K562 (cell line): ENCODE results near the gene DCAF4. TPM values are rescaled to one million over a fixed set of nuclear protein-coding genes. Genes with fewer than 3 reads are reported as not detected.

Experiments used
- ELF1 ChIP-seq: fragments of 200-800 bp; sonication (Bioruptor generic); IDR thresholded peaks from 2 replicates; pipeline ENCODE4 v1.6.1; 2016; ENCODE audit warnings: missing genetic modification characterization, missing compliant biosample characterization
- EP400 ChIP-seq: fragments of 450-650 bp; IDR thresholded peaks from 2 replicates; pipeline ENCODE4 v1.6.1; 2017; ENCODE audit warnings: antibody characterized with exemption, mild to moderate bottlenecking, moderate library complexity
- FOS ChIP-seq: IDR thresholded peaks from 3 replicates; pipeline ENCODE4 v1.6.1; 2011; ENCODE audit not compliant: insufficient read length; ENCODE audit errors: extremely low read depth
- GABPA ChIP-seq: fragments of 200-800 bp; sonication (Bioruptor generic); conservative IDR thresholded peaks from 2 replicates; pipeline ENCODE4 v1.6.1; 2016; ENCODE audit warnings: low read depth, missing genetic modification characterization, missing compliant biosample characterization
- MTF1 ChIP-seq: fragments of 250-450 bp; sonication (Bioruptor Pico); IDR thresholded peaks from 2 replicates; pipeline ENCODE4 v1.9.0; 2021; ENCODE audit warnings: moderate library complexity, mild to moderate bottlenecking, inconsistent platforms, borderline replicate concordance
- MXI1 ChIP-seq: IDR thresholded peaks from 2 replicates; pipeline ENCODE4 v1.6.1; 2011; ENCODE audit warnings: low read depth, mild to moderate bottlenecking, improper control_type of control experiment, low read length
- NONO ChIP-seq, 2 experiments: fragments of 200-400 bp in 1 of 2; fragments of 450-650 bp in 1 of 2; formaldehyde crosslinking in 1 of 2; IDR thresholded peaks; 2 replicates each; pipeline ENCODE4 v1.6.1; 2017; ENCODE audit warnings: low read depth in 2 of 2, mild to moderate bottlenecking in 2 of 2, moderate library complexity in 2 of 2, low read length in 1 of 2
- NR2C1 ChIP-seq, 2 experiments: fragments of 450-650 bp; IDR thresholded peaks; 2 replicates each; pipeline ENCODE4 v1.6.1; 2017; ENCODE audit warnings: mild to moderate bottlenecking in 2 of 2, antibody characterized with exemption in 1 of 2, inconsistent platforms in 1 of 2, missing compliant biosample characterization in 1 of 2, missing genetic modification characterization in 1 of 2
- PKNOX1 ChIP-seq: fragments of 450-650 bp; IDR thresholded peaks from 2 replicates; pipeline ENCODE4 v1.6.1; 2016
- POLR2A ChIP-seq: fragments of 450-650 bp; conservative IDR thresholded peaks from 2 replicates; pipeline ENCODE4 v1.6.1; 2016
- POLR2G ChIP-seq: fragments of 200-400 bp; formaldehyde crosslinking; IDR thresholded peaks from 2 replicates; pipeline ENCODE4 v1.6.1; 2017; ENCODE audit warnings: low read depth, mild to moderate bottlenecking, antibody characterized with exemption, low read length, moderate library complexity
- PTBP1 ChIP-seq: fragments of 200-400 bp; formaldehyde crosslinking; IDR thresholded peaks from 2 replicates; pipeline ENCODE4 v1.6.1; 2017; ENCODE audit warnings: low read depth, low read length
- TAL1 ChIP-seq: fragments of 450-650 bp; IDR thresholded peaks from 2 replicates; pipeline ENCODE4 v1.6.1; 2016; ENCODE audit warnings: mild to moderate bottlenecking
- TCFL5 ChIP-seq: fragments of 250-450 bp; sonication (Bioruptor Pico); conservative IDR thresholded peaks from 2 replicates; pipeline ENCODE4 v1.6.1; 2021; ENCODE audit warnings: mild to moderate bottlenecking, moderate library complexity, matching md5 sums
- YBX1 ChIP-seq: fragments of 450-650 bp; IDR thresholded peaks from 2 replicates; pipeline ENCODE4 v1.7.1; 2016; ENCODE audit warnings: mild to moderate bottlenecking
- ZBTB17 ChIP-seq: fragments of 450-650 bp; formaldehyde crosslinking; IDR thresholded peaks from 2 replicates; pipeline ENCODE4 v1.4.0; 2020; ENCODE audit warnings: mild to moderate bottlenecking
- ZNF668 ChIP-seq: fragments of 250-450 bp; sonication (Bioruptor Pico); IDR thresholded peaks from 2 replicates; pipeline ENCODE4 v1.8.0; 2022; ENCODE audit warnings: mild to moderate bottlenecking, inconsistent platforms
- ZNF766 ChIP-seq: fragments of 200-800 bp; sonication (Bioruptor generic); conservative IDR thresholded peaks from 2 replicates; pipeline ENCODE4 v1.6.1; 2016; ENCODE audit warnings: missing genetic modification characterization, missing compliant biosample characterization
- polyA plus RNA-seq, 8 experiments: library from polyadenylated mRNA; depleted of rRNA in 4 of 8; stranded (reverse) in 5 of 8; unstranded in 3 of 8; fragments of >200 nt; fragmentation: Nextera tagmentation in 2 of 8; fragmentation: Illumina TruSeq in 1 of 8; extraction: Ambion mirVana in 2 of 8; extraction: Trizol in 1 of 8; gene quantifications; 2 replicates each; pipeline versions ENCODE4 v1.2.1 to v1.2.3, GENCODE V29; 2011 to 2014; ENCODE audit warnings: inconsistent platforms in 1 of 8, missing spikeins in 1 of 8
- total RNA-seq, 7 experiments: library from RNA; depleted of rRNA in 6 of 7; stranded (reverse); fragments of >200 nt in 6 of 7; fragmentation: Illumina TruSeq in 2 of 7; extraction: Trizol in 2 of 7; gene quantifications; 2 replicates each; pipeline versions ENCODE4 v1.2.1 to v1.2.3, GENCODE V29; 2011 to 2021; ENCODE audit warnings: low replicate concordance in 1 of 7
- TF ChIP-seq, protein P1 (sequence below), 3 experiments: fragments of 200-800 bp in 1 of 3; sonication (Bioruptor generic) in 1 of 3; sonication (generic) in 1 of 3; formaldehyde crosslinking in 1 of 3; IDR thresholded peaks; 2 replicates each; pipeline versions ENCODE4 v1.6.1 to v1.8.0; 2016 to 2022; ENCODE audit warnings: mild to moderate bottlenecking in 2 of 3, missing compliant biosample characterization in 2 of 3, missing genetic modification characterization in 2 of 3, missing genetic modification reagents in 1 of 3
- TF ChIP-seq, protein P2 (sequence below), 2 experiments: fragments of 450-650 bp; conservative IDR thresholded peaks; 2 replicates each; pipeline ENCODE4 v1.6.1; 2017; ENCODE audit warnings: mild to moderate bottlenecking in 2 of 2, moderate library complexity in 2 of 2
- TF ChIP-seq, protein P3 (sequence below): fragments of 250-450 bp; sonication (Bioruptor Pico); IDR thresholded peaks from 2 replicates; pipeline ENCODE4 v1.4.0; 2020

Gene DCAF4
- total and polyA plus RNA-seq, 9 of the 15 experiments (the other 6 are each of a cell fraction or from before 2014, with no cell fraction given) = 2.7 to 49.2 (median 22.9) TPM

DNA sequence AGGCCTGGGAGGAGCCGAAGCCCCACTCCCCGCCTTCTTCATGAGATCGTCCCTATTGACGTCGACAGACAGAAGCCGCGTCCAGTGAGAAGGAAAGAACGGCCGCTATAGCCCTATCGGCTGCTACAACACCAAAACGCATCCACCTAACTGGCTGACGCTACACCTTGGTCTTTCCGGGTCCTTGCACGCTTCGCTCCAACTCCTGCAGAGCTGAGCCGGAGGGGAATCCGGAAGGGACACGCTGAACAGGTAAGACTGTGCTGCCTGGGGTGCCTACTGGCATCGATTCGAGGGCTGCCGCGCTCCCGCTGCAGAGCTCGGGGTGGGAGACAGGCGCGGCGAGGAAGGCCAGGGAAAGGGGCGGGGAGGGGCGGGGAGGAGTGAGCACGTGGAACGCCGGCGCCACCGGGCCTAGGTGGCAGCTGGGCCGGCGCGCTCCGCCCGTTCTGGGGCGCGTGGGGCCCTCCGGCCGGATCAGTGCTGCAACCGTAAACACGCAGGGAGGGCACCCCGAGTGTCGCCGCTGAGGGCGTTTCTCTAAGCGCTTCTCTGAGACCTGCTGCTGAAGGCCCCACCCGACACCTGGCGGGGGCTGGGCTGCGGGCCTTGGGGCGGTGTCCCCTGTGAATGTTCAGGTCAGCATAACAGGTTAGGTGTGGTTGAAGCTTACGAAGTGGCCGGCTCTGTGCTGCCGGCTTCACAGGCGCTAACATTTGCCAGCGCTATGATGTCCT lies at the start of gene DCAF4 (continued):
- TF ChIP-seq, protein P1, sequence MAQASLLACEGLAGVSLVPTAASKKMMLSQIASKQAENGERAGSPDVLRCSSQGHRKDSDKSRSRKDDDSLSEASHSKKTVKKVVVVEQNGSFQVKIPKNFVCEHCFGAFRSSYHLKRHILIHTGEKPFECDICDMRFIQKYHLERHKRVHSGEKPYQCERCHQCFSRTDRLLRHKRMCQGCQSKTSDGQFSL (CRISPR knock-in tag; IDR thresholded peaks at IDR 0.05) = 0 out of 2 replicates have a peak, but pooled peaks have one; percentile 28
- TF ChIP-seq, protein P1 (tag; IDR thresholded peaks at IDR 0.05) = no peak
- TF ChIP-seq YBX1 (no peak), ELF1 (peak; percentile 79), PTBP1 (no peak), POLR2A (peak; percentile 55), TCFL5 (CRISPR knock-in tag) (no peak), NONO (IDR thresholded peaks at IDR 0.05; ENCODE audit: low read depth in 2 of 2, low read length in 1 of 2) (no peak), GABPA (tag) (peak; percentile 73), ZBTB17 (no peak), POLR2G (peak; percentile 79), PKNOX1 (peak; percentile 99), ZNF668 (CRISPR knock-in tag) (no peak), ZNF766 (no peak), MXI1 (peak; percentile 67; the same call in 1 of the 2 replicates), NR2C1 (IDR thresholded peaks at IDR 0.05) (no peak), NR2C1 (tag; IDR thresholded peaks at IDR 0.05) (no peak), TAL1 (no peak), EP400 (peak; percentile 93), MTF1 (CRISPR knock-in tag) (no peak), FOS (peak; percentile 90)
- TF ChIP-seq, protein P2, sequence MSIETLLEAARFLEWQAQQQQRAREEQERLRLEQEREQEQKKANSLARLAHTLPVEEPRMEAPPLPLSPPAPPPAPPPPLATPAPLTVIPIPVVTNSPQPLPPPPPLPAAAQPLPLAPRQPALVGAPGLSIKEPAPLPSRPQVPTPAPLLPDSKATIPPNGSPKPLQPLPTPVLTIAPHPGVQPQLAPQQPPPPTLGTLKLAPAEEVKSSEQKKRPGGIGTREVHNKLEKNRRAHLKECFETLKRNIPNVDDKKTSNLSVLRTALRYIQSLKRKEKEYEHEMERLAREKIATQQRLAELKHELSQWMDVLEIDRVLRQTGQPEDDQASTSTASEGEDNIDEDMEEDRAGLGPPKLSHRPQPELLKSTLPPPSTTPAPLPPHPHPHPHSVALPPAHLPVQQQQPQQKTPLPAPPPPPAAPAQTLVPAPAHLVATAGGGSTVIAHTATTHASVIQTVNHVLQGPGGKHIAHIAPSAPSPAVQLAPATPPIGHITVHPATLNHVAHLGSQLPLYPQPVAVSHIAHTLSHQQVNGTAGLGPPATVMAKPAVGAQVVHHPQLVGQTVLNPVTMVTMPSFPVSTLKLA (conservative IDR thresholded peaks at IDR 0.05) = peak; percentile 98 to 99
- TF ChIP-seq, protein P3, sequence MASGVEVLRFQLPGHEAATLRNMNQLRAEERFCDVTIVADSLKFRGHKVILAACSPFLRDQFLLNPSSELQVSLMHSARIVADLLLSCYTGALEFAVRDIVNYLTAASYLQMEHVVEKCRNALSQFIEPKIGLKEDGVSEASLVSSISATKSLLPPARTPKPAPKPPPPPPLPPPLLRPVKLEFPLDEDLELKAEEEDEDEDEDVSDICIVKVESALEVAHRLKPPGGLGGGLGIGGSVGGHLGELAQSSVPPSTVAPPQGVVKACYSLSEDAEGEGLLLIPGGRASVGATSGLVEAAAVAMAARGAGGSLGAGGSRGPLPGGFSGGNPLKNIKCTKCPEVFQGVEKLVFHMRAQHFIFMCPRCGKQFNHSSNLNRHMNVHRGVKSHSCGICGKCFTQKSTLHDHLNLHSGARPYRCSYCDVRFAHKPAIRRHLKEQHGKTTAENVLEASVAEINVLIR (CRISPR knock-in tag) = no peak
